ENCODE measurements around the gene GRIK4.

GRIK4 gene

GRCh38 chr11:120956710-120957495 lies 445.4 kb downstream of the GRIK4 start:
- DNase-seq (ENCODE audit: low read depth): no peak

- no peak for DNase-seq (ENCODE audit: low read depth)
These were observed 446.6 kb downstream of the GRIK4 start for GRCh38 chr11:120958185-120958584.

GRCh38 chr11:120959189-120959588 lies 447.6 kb downstream of the GRIK4 start:
- no peak for DNase-seq (ENCODE audit: low read depth)

GRCh38 chr11:120964857-120965256 lies 453.3 kb downstream of the GRIK4 start:
- DNase-seq (ENCODE audit: low read depth): no peak

GRCh38 chr11:120966840-120967239 lies 455.3 kb downstream of the GRIK4 start:
- no peak for DNase-seq (ENCODE audit: low read depth)

GRCh38 chr11:120969993-120970392 lies 458.4 kb downstream of the GRIK4 start:
- no peak for DNase-seq (ENCODE audit: low read depth)

GRCh38 chr11:120971825-120972224 lies 460.3 kb downstream of the GRIK4 start:
- no peak for DNase-seq (ENCODE audit: low read depth)

GRCh38 chr11:120972621-120973020 lies 461.1 kb downstream of the GRIK4 start:
- DNase-seq (ENCODE audit: low read depth): no peak

GRCh38 chr11:120973501-120973900 lies 462.0 kb downstream of the GRIK4 start:
- no peak for DNase-seq (ENCODE audit: low read depth)

GRCh38 chr11:120974466-120974865 lies 462.9 kb downstream of the GRIK4 start:
- no peak for DNase-seq (ENCODE audit: low read depth)

- DNase-seq (ENCODE audit: low read depth): no peak
These were observed 463.4 kb downstream of the GRIK4 start for GRCh38 chr11:120974965-120975364.

GRCh38 chr11:120977266-120978137 lies 466.0 kb downstream of the GRIK4 start:
- DNase-seq (ENCODE audit: low read depth): no peak

- DNase-seq (ENCODE audit: low read depth): no peak
These were observed 467.2 kb downstream of the GRIK4 start for GRCh38 chr11:120978701-120979100.

GRCh38 chr11:120985718-120986569 lies 474.4 kb downstream of the GRIK4 start:
- DNase-seq (ENCODE audit: low read depth): peak; percentile 2

GRCh38 chr11:120988603-120989002 lies 477.1 kb downstream of the GRIK4 start:
- DNase-seq (ENCODE audit: low read depth): no peak

- DNase-seq (ENCODE audit: low read depth): no peak
These were observed 480.5 kb downstream of the GRIK4 start for GRCh38 chr11:120991830-120992686.

GRCh38 chr11:120994091-120994859 lies 482.7 kb downstream of the GRIK4 start:
- no peak for DNase-seq (ENCODE audit: low read depth)

GRCh38 chr11:120995184-120995583 lies 483.6 kb downstream of the GRIK4 start:
- DNase-seq (ENCODE audit: low read depth): no peak

GRCh38 chr11:120996973-120997372 lies 485.4 kb downstream of the GRIK4 start:
- DNase-seq (ENCODE audit: low read depth): no peak

GRCh38 chr11:120998581-120998980 lies 487.0 kb downstream of the GRIK4 start:
- no peak for DNase-seq (ENCODE audit: low read depth)

Measured in stimulated activated CD8-positive, alpha-beta memory T cell treated with anti-CD3 and anti-CD28 coated beads, Interleukin-12 subunit alpha, Interleukin-12 subunit beta, amount 100 ng/mL, for 4 hours (primary cell).